Camera-type eye (tissue), 1 donor: ENCODE data around the gene APOL3. TPM values are rescaled to one million over a fixed set of nuclear protein-coding genes. Genes with fewer than 3 reads are reported as not detected.

Experiments used
- total RNA-seq: library from RNA; depleted of rRNA; stranded (reverse); fragments of >200 nt; gene quantifications from one replicate; pipeline ENCODE4 v1.2.3, GENCODE V29; 2014

APOL3 gene
- total RNA-seq: 11.4 TPM

GRCh38 chr22:36160499-36160942, at the start of gene APOL3:
Gene APOL3, minus strand, starts transcription at chr22:36160755. Its CDS starts 11,700 bp downstream, at chr22:36149055.

GRCh38 chr22:36201630-36202319, 41.2 kb upstream of the APOL3 start, which contains the start of gene APOL4:
Gene APOL4, minus strand, starts transcription at chr22:36201809. Its CDS starts 75 bp downstream, at chr22:36201734.

Other genes with a start within 250 kb of the APOL3 start
- gene RBFOX2, start 131.9 kb downstream of the APOL3 start, total RNA-seq: 194 TPM
- gene APOL4, start 41.1 kb upstream of the APOL3 start, total RNA-seq: 12.1 TPM
- gene APOL2, start 78.8 kb upstream of the APOL3 start, total RNA-seq: 37.4 TPM
- 4.3 TPM for gene APOL1, start 92.4 kb upstream of the APOL3 start, total RNA-seq
- 151 TPM for gene MYH9, start 227.2 kb upstream of the APOL3 start, total RNA-seq